ENCODE data around the gene MISP.

Gene MISP

DNA sequence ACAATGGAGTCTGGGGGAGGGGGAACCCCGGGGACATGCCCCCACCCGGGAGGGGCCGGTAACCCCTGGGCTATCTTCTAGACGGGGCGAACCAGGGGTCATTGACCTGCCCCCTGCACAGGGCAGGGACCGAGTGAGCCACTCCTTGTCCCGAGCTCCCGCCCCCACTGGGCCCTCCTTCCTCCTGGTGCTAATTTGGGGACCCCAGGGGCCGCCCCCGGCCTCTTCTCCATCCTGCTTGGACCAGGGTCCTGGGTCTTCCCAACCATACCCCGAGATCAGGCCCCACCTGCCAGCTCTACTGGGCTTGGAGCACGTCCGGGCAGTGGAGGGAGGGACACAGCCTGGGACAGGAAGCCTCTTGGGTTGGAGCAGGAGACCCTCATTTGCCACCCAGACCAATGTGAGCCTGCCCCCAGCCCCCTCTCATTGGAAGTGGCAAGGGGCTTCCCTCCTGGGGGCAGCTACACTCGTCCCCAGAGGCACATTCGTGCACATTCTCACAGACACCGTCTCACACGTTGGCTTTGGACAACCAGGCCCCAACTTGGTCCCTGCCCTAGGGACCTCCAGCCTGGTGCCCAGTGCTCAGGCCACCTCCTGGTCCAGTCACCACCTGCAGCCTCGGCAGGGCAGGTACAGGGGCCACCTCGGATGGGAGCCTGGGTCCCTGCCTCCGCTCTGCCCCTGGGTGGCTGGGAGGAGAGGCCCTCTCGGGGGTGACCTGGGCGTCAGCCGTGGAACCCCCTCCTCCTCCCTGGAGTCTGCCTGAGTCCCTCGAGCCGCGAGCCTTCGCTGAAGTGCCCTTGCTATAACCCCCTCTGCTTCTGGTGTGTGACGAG lies 3.3 kb upstream of the MISP start:
- DNase-seq: no peak

- DNase-seq: no peak
These were observed 2.7 kb upstream of the MISP start for GRCh38 chr19:748274-748598.

GRCh38 chr19:749811-750210 lies 1.1 kb upstream of the MISP start:
- no peak for DNase-seq

GRCh38 chr19:751501-752341 lies 809 bp downstream of the MISP start:
- DNase-seq: peak in 1 of 2 donors; percentile 11

DNA sequence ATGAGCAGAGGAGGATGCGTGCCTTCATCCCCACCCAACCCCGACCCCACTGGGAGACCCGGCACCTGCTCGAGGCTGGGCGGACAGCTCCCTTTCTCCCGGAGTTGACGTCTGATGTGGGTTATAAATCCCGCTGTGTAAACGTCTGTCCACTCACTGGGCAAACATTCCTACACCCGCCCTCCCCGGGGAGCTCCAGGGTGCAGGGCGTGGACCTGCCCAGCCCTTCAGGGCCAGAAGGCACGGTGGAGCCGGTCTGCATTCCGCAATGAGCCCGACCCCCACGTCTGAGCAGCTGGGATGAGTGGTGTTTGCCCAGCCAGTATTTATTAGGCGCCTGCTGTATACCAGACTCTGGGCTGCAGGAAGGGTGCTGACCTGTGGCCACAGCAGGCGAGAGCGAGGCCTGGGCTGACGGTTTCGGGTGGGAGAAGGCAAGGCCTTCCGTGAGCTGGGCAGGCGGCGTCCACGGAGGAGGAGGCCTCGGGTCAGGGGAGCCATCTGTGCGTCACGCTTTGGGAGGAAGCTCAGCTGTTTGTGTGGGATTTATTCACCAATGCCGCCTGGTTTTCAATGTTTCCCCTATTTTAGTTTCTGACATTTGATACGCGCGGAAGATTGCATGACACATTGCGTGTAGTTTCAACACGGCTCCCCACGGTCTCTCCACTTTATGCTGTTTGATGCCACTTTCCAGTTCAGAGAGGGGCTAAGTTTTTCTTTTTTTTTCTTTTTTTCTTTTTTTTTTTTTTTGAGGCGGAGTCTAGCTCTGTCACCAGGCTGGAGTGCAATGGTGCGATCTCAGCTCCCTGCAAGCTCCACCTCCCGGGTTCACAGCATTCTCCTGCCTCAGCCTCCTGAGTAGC lies 2.0 kb downstream of the MISP start:
- peak; percentile 21 to 48 for DNase-seq

DNA sequence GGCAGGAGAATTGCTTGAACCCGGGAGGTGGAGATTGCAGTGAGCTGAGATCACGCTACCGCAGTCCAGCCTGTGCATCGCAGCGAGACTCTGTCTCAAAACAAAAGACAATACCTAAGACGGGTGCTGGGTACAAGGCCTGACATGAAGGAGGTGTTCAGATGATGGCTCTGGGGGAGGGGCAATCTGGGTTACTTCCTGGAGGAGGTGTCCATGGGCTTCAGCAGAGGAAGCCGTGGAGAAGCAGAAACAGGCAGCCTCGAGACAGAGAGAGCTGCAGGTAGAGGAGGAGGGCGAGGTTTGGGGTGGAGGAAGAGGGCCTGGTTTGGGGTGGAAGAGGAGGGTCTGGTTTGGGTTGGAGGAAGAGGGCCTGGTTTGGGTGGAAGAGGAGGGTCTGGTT lies 3.6 kb downstream of the MISP start:
- DNase-seq: no peak

- DNase-seq: no peak
These were observed 4.2 kb downstream of the MISP start for GRCh38 chr19:755063-755462.

DNA sequence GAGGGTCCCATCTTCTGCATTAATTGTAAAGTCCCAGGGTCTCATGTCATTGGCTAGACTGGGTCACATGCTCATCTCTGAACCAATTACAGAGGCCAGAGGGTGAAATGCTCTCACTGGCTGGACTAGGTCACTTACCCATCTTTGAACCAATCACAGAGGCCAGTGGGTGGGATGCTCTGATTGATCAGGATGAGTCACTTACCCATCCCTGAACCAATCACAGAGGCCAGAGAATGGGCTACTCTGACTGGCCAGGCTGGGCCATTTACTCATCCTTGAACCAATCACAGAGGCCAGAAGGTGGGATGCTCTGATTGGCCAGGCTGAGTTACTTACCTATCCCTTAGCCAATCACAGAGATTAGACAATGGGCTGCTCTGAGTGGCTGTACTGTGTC lies 5.3 kb downstream of the MISP start:
- DNase-seq: no peak

GRCh38 chr19:756821-757688 lies 6.1 kb downstream of the MISP start:
- DNase-seq: no peak

GRCh38 chr19:757811-758668 lies 7.1 kb downstream of the MISP start:
- DNase-seq: no peak

- DNase-seq: no peak
These were observed 12.3 kb downstream of the MISP start for GRCh38 chr19:763181-763580.

GRCh38 chr19:763869-764268 lies 13.0 kb downstream of the MISP start:
- DNase-seq: no peak

DNA sequence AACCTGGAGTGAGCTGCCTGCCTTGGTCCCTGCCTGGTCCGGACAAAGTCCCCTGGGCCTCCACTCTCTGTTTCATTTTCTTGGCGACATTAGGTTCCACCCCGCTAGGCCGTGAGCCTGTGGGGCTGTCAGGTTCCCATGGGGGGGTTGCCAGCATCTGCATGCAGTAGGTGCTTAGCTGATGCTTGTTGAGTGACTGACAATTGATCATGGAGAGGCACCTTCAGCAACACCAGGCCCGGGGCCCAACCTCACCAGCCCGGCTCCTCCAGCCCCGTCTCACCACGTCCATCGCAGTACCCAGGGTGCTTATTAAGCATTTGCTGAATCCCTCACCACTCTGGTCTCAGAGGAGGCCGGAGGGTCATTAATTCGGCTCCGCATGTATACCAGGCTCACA lies 13.4 kb downstream of the MISP start:
- DNase-seq: no peak

- no peak for DNase-seq
These were observed 14.3 kb downstream of the MISP start for GRCh38 chr19:765179-765738.

GRCh38 chr19:768424-768823 lies 17.5 kb downstream of the MISP start:
- no peak for DNase-seq

GRCh38 chr19:769616-770015 lies 18.7 kb downstream of the MISP start:
- no peak for DNase-seq

GRCh38 chr19:771332-771785 lies 20.4 kb downstream of the MISP start:
- no peak for DNase-seq

GRCh38 chr19:772063-772462 lies 21.2 kb downstream of the MISP start:
- no peak for DNase-seq

GRCh38 chr19:772730-773436 lies 22.0 kb downstream of the MISP start:
- DNase-seq: no peak

GRCh38 chr19:776549-776948 lies 25.6 kb downstream of the MISP start:
- DNase-seq: no peak
